Measurements from ENCODE around the gene AKAP8. TPM values are rescaled to one million over a fixed set of nuclear protein-coding genes. Genes with fewer than 3 reads are reported as not detected.

The AKAP8 gene
- total and polyA plus RNA-seq, 9 of the 15 experiments (the other 6 are each of a cell fraction or from before 2014, with no cell fraction given), result 3.4 to 56.5 (median 15.0) TPM

GRCh38 chr19:15328312-15328711 is 51.3 kb downstream of the AKAP8 start:
- no peak for ATAC-seq
- 0 out of 2 replicates have a peak overlapping the region, but pooled peaks have one; percentile 22 for H3K4me2 ChIP-seq (ENCODE audit: insufficient read depth, low read length)
- ChIA-PET CTCF (ENCODE audit: low intra/inter-chr PET ratio) (no interaction called here), POLR2A (no interaction called here)
- no peak overlapping the region; the same call in 2 of the 3 replicates for H3K27ac ChIP-seq (ENCODE audit: extremely low read depth, low read depth, low read length)
- no peak overlapping the region for H3K4me3 ChIP-seq
- no TSS peak for BruUV-seq (replicated peaks)
- DNase-seq (ENCODE audit: extremely low read depth in 1 of 4, low spot score in 3 of 4), result no peak
- 67% methylated on average over 10 of the region's 10 CpGs for WGBS (ENCODE audit: insufficient coverage, low coverage, missing lambda C conversion rate)
- in situ Hi-C loops (cut with MboI) (no loop called here), intact Hi-C loops (cut with micrococcal nuclease) (no loop called here)
- FAIRE-seq, result no peak
- H2AFZ ChIP-seq (ENCODE audit: low read depth, low read length), result no peak overlapping the region
- peaks cover 12% of the 10 kb centered on the region; the same call in 2 of the 3 replicates for H3K36me3 ChIP-seq (ENCODE audit: control insufficient read depth, insufficient read depth, low read length)
- TF ChIP-seq ATF3 (IDR thresholded peaks at IDR 0.05), result no peak
- no peak for TF ChIP-seq ATF3 (CRISPR knock-in tag; conservative IDR thresholded peaks at IDR 0.05)
- TF ChIP-seq USF2 (CRISPR knock-in tag; IDR thresholded peaks at IDR 0.05), result no peak
- TF ChIP-seq TAF1 (IDR thresholded peaks at IDR 0.05; ENCODE audit: control insufficient read depth, extremely low read depth, insufficient read depth, low read length, severe bottlenecking), result no peak
- TF ChIP-seq TCF3 (CRISPR knock-in tag; IDR thresholded peaks at IDR 0.05), result no peak
- TF ChIP-seq EP400 (IDR thresholded peaks at IDR 0.05), result no peak
- no peak for TF ChIP-seq ZFPM2 (CRISPR knock-in tag; IDR thresholded peaks at IDR 0.05)
- TF ChIP-seq ZSCAN32 (CRISPR knock-in tag; IDR thresholded peaks at IDR 0.05), result no peak
- no peak for TF ChIP-seq ZNF239 (CRISPR knock-in tag; IDR thresholded peaks at IDR 0.05)
- TF ChIP-seq MEF2D (tag; conservative IDR thresholded peaks at IDR 0.05; ENCODE audit: low read depth), result no peak
- no peak overlapping the region for H3K9ac ChIP-seq (ENCODE audit: insufficient read depth in 1 of 2, low read depth in 2 of 2, low read length in 2 of 2)
- H3K27me3 ChIP-seq (ENCODE audit: control insufficient read depth in 2 of 2, insufficient read depth in 2 of 2, low read length in 2 of 2), result no peaks in the 10 kb centered on the region
- H3K4me1 ChIP-seq (replicated peaks in 1 of 2; ENCODE audit: control insufficient read depth in 2 of 2, insufficient read depth in 2 of 2, low read length in 2 of 2), result peaks cover 46 to 57% of the 10 kb centered on the region in 2 experiments
- no peaks in the 10 kb centered on the region for H3K9me3 ChIP-seq (replicated peaks; ENCODE audit: control insufficient read depth, insufficient read depth, low read depth, low read length)
- peaks cover 71% of the 10 kb centered on the region for H4K20me1 ChIP-seq (replicated peaks; ENCODE audit: control insufficient read depth, insufficient read depth, low read length)
- peaks cover 95% of the 10 kb centered on the region for H3K79me2 ChIP-seq (ENCODE audit: control insufficient read depth, insufficient read depth, low read length)
- H3K9me1 ChIP-seq (ENCODE audit: control insufficient read depth, insufficient read depth, low read length), result peaks cover 17% of the 10 kb centered on the region
